ENCODE data around the gene TNFRSF14.
"Not testable (repeated sequence)": the region's sequence is repeated elsewhere in the genome, so short reads cannot be mapped to it uniquely, and the experiment has no call there.

The TNFRSF14 gene

DNA sequence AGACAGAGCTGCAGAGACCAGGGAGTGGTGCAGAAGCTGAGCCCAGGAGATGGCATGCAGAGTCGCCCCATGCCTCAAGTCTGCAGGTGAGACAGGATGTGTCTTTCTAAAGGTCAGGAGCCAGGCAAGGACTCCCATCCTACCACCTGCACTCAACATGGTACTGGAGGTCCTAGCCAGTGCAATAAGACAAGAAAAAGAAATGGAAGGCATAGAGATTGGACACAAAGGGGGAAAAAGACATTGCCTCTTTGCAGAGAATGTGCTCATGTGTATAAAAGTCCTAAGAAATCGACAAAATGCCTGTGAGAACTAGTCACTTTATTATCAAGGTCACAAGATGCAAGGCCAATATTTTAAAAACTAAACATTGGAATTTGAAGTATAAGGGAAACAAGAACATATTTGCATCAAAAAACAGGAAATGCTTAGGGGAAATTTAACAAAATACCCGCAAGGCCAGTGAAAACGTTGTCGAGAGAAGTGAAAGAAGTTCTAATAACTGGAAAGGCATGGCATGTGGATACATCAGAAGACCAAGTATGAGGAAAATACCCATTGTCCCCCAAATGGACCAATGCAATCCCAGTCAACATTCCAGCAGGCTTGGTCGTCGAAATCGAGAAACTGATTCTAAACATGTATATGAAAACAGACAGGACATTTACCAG is 17.2 kb downstream of the TNFRSF14 start:
- H3K4me3 ChIP-seq (ENCODE audit: low read length) = no peak overlapping the region
- DNase-seq (ENCODE audit: low read depth) = no peak
- TF ChIP-seq, protein P1, sequence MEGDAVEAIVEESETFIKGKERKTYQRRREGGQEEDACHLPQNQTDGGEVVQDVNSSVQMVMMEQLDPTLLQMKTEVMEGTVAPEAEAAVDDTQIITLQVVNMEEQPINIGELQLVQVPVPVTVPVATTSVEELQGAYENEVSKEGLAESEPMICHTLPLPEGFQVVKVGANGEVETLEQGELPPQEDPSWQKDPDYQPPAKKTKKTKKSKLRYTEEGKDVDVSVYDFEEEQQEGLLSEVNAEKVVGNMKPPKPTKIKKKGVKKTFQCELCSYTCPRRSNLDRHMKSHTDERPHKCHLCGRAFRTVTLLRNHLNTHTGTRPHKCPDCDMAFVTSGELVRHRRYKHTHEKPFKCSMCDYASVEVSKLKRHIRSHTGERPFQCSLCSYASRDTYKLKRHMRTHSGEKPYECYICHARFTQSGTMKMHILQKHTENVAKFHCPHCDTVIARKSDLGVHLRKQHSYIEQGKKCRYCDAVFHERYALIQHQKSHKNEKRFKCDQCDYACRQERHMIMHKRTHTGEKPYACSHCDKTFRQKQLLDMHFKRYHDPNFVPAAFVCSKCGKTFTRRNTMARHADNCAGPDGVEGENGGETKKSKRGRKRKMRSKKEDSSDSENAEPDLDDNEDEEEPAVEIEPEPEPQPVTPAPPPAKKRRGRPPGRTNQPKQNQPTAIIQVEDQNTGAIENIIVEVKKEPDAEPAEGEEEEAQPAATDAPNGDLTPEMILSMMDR (conservative IDR thresholded peaks at IDR 0.05; ENCODE audit: low read length) = no peak

DNA sequence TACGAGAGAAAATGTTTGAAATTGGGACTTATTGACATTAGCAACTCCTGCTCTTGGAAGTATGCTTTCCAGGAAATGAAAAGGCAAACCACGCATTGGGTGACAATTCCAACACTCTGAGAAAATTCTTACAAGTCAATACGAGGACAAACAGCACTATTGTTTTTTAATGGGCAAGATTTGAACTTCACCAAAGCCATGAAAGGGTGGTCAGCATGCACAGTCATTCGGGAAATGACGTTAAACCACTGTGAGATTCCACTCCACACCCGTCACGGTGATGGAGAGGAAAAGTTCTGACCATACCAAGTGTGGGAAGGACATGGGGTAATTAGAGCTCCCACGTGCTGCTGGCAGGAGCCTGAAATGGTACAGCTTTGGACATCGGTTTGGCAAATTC is 18.2 kb downstream of the TNFRSF14 start:
- TF ChIP-seq, protein P1 (conservative IDR thresholded peaks at IDR 0.05; ENCODE audit: low read length) = no peak
- peak; percentile 5 for DNase-seq (ENCODE audit: low read depth)

GRCh38 chr1:2575801-2576663 is 19.9 kb downstream of the TNFRSF14 start:
- no peak for DNase-seq (ENCODE audit: low read depth)
- TF ChIP-seq, protein P1 (conservative IDR thresholded peaks at IDR 0.05; ENCODE audit: low read length) = no peak
- no peak overlapping the region for H3K4me3 ChIP-seq (ENCODE audit: low read length)

More for the DNA sequence above, 18.2 kb downstream of the TNFRSF14 start:
- H3K4me3 ChIP-seq (ENCODE audit: low read length) = no peak overlapping the region

DNA sequence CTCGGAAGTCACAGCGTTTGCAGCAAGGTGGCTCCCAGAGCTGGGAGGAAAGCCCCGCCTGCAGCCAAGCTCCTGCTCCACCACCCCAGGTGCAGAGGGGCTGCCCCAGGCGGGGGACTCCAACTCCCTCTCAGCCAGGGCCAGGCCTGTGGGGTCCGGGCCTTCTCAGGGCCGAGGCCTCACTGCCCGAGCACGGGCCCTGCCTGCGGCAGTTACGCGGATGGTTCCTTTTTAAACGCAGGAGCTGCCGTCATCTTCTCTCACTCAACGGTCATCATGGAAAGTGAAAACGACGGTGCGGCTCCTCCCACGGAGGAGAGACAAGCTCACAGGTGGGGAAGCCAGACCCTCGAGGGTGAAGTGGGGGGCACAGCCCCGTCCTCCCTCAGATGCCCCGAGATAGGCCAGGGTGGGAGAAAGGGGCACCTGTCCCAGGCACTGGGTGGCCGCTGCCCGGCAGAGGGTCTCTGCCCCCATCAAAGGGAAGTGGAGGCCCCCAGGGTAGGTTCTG is 21.4 kb downstream of the TNFRSF14 start:
- H3K4me3 ChIP-seq (ENCODE audit: low read length); DNase-seq (ENCODE audit: low read depth): not testable (repeated sequence)

DNA sequence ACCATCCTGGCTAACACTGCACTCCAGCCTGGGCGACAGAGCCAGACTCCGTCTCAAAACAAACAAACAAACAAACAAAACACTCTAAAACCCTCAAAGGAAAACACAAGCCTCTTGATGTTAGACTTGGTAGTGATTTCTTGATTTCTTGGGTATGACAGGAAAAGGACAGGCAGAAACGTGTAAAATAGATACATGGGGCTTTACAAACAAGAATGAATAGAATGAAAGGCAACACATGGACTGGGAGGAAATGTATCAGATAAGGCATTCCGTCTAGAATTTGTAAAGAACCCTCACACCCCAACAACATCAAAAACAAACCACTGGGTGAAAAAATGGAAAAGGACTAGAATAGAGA is 22.6 kb downstream of the TNFRSF14 start:
- TF ChIP-seq, protein P1 (conservative IDR thresholded peaks at IDR 0.05; ENCODE audit: low read length) = no peak
- H3K4me3 ChIP-seq (ENCODE audit: low read length) = no peak overlapping the region
- no peak for DNase-seq (ENCODE audit: low read depth)

DNA sequence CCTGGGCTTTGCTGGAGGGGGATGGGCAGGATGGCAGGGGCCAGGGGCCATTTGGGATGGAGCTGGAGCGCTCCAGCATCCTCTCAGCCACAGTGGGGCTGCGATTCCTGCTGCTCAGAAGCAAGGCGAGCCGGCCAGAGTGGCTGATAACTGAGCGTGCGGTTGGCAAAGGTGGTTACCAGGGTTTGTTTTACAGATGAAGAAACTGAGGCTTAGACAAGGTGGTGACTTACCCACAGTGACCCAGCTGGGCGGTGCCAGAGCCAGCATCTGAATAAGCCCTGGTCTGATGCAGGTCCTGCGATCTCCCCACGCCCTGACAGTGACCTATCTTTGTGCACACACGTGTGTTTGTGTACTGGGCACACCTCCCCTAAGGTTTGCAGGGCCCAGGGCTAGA is 24.5 kb downstream of the TNFRSF14 start:
- TF ChIP-seq, protein P1 (conservative IDR thresholded peaks at IDR 0.05; ENCODE audit: low read length) = no peak
- no peak for DNase-seq (ENCODE audit: low read depth)

DNA sequence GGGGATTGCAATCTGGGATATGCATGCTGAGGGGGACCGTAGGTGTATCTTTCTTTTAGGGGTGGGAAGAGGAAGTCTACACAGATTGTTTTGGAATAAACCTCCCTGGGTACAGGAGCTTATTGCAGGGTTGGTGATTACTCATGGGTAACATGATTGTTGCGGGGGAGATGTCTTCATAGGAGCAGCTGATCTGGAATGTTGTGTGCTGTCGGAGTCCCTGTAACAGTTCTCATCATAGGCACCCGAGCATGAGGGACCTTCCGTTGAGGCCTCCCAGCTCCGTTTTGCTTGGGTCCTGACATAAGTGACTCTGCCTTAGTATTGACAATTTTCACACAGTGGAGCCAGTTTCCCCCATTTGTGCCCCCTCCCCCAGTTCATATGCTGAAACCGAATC is 26.2 kb downstream of the TNFRSF14 start:
- TF ChIP-seq, protein P1 (conservative IDR thresholded peaks at IDR 0.05; ENCODE audit: low read length) = no peak

More for the DNA sequence above, 24.5 kb downstream of the TNFRSF14 start:
- no peak overlapping the region for H3K4me3 ChIP-seq (ENCODE audit: low read length)

More for the DNA sequence above, 26.2 kb downstream of the TNFRSF14 start:
- no peak overlapping the region for H3K4me3 ChIP-seq (ENCODE audit: low read length)
- no peak for DNase-seq (ENCODE audit: low read depth)

Measured in AG10803 (cell line).